CD4-positive, alpha-beta memory T cell (primary cell): ENCODE data around the gene SPAG7. TPM values are rescaled to one million over a fixed set of nuclear protein-coding genes. Genes with fewer than 3 reads are reported as not detected.

Source experiments
- CTCF ChIA-PET: fragments of 350-600 bp; sonication (Branson Sonifier 250); formaldehyde crosslinking; loops from one replicate; lab custom pipeline; 2021; ENCODE audit warnings: inconsistent platforms; ENCODE audit not compliant: partially characterized antibody; lab: Charles Lee
- POLR2A ChIA-PET: fragments of 350-600 bp; sonication (Branson Sonifier 250); formaldehyde crosslinking; loops from one replicate; lab custom pipeline; 2021; ENCODE audit not compliant: partially characterized antibody; lab: Charles Lee
- DNase-seq, 5 donors: peaks; one replicate each; pipeline versions ENCODE4 v3.0.0 to v3.0.0-alpha.2; 2020 to 2022; ENCODE audit warnings: mixed read lengths in 1 of 5
- H3K27ac ChIP-seq: one replicate; pipeline ENCODE4 v1.7.0; 2013; ENCODE audit warnings: low read depth, low read length
- H3K27me3 ChIP-seq: 2 replicates; pipeline ENCODE4 v1.7.0; 2013; ENCODE audit warnings: mild to moderate bottlenecking, low read length, moderate library complexity; ENCODE audit not compliant: insufficient read depth
- H3K36me3 ChIP-seq: 2 replicates; pipeline ENCODE4 v1.7.0; 2013; ENCODE audit warnings: mild to moderate bottlenecking, low read length, moderate library complexity; ENCODE audit not compliant: insufficient read depth
- H3K4me1 ChIP-seq: 2 replicates; pipeline ENCODE4 v1.7.0; 2013; ENCODE audit warnings: mild to moderate bottlenecking, low read length, moderate library complexity; ENCODE audit not compliant: insufficient read depth
- H3K4me3 ChIP-seq, 2 donors: one replicate each; pipeline ENCODE4 v1.7.0; 2013; ENCODE audit warnings: low read length in 2 of 2, mild to moderate bottlenecking in 1 of 2
- H3K9me3 ChIP-seq, 2 donors: one replicate each; pipeline ENCODE4 v1.7.0; 2013; ENCODE audit warnings: low read length in 2 of 2, control low read depth in 1 of 2; ENCODE audit not compliant: control insufficient read depth in 1 of 2
- H3K27ac Mint-ChIP-seq, 7 donors: one replicate each; pipeline ENCODE4 v1.8.0; 2020 to 2021; ENCODE audit warnings: mixed read lengths in 7 of 7, mild to moderate bottlenecking in 6 of 7, inconsistent platforms in 3 of 7, moderate library complexity in 3 of 7
- H3K27me3 Mint-ChIP-seq, 2 donors: one replicate each; pipeline ENCODE4 v1.8.0; 2020 to 2021; ENCODE audit warnings: mixed read lengths in 2 of 2
- H3K36me3 Mint-ChIP-seq, 2 donors: one replicate each; pipeline ENCODE4 v1.8.0; 2020 to 2021; ENCODE audit warnings: mixed read lengths in 2 of 2, inconsistent platforms in 1 of 2, mild to moderate bottlenecking in 1 of 2
- H3K4me1 Mint-ChIP-seq, 4 donors: one replicate each; pipeline ENCODE4 v1.8.0; 2020 to 2021; ENCODE audit warnings: mixed read lengths in 4 of 4, mild to moderate bottlenecking in 1 of 4
- H3K4me3 Mint-ChIP-seq, 8 donors: one replicate each; pipeline ENCODE4 v1.8.0; 2020 to 2021; ENCODE audit warnings: mixed read lengths in 8 of 8, mild to moderate bottlenecking in 7 of 8, moderate library complexity in 6 of 8, inconsistent platforms in 3 of 8
- H3K9me3 Mint-ChIP-seq, 8 donors: one replicate each; pipeline ENCODE4 v1.8.0; 2020 to 2021; ENCODE audit warnings: mixed read lengths in 8 of 8, mild to moderate bottlenecking in 5 of 8, inconsistent platforms in 3 of 8, moderate library complexity in 1 of 8
- intact Hi-C: fragments of 100-400 bp; cut with micrococcal nuclease; formaldehyde crosslinking; loops from one replicate; pipeline ENCODE4 v1.15.1; 2023
- polyA plus RNA-seq, 2 donors: library from polyadenylated mRNA; unstranded; fragments of 300-500 nt; fragmentation: Illumina TruSeq; gene quantifications; one replicate each; pipeline ENCODE4 v1.2.3, GENCODE V29; 2021
- total RNA-seq, 2 experiments: library from RNA; stranded (reverse); gene quantifications; one replicate each; pipeline ENCODE4 v1.2.3, GENCODE V29; 2021

The SPAG7 gene
- total and polyA plus RNA-seq, 4 experiments from 2014 or later, result 36.7 to 133 (median 66.2) TPM

GRCh38 chr17:4978726-4979125, 11.1 kb upstream of the SPAG7 start:
- Histone ChIP-seq H3K27ac (no peak overlapping the region), H3K9me3 (no peaks in the 10 kb centered on the region), H3K36me3 (peaks cover 53% of the 10 kb centered on the region), H3K27me3 (no peaks in the 10 kb centered on the region), H3K4me1 (peaks cover 13% of the 10 kb centered on the region), H3K4me3 (no peak overlapping the region)
- CTCF ChIA-PET, result interaction anchor here (1.1 to 4.5 kb wide), 7 partner anchors 9 to 84 kb away, joined by 3 to 72 read pairs (median 11); partner anchors contain the start of genes CAMTA2 and SPAG7
- peaks cover 12 to 32% (median 23%) of the 10 kb centered on the region in 4 donors for H3K4me1 Mint-ChIP-seq
- H3K27me3 Mint-ChIP-seq, result no peaks in the 10 kb centered on the region
- peaks cover 49 to 71% of the 10 kb centered on the region in 2 donors for H3K36me3 Mint-ChIP-seq
- H3K4me3 Mint-ChIP-seq, result no peak overlapping the region
- POLR2A ChIA-PET, result interaction anchor here (1.8 to 27.9 kb wide), 3 partner anchors 11 to 33 kb away, joined by 6 to 973 read pairs (median 35); partner anchors contain the start of genes ENO3, INCA1, KIF1C and PFN1
- intact Hi-C loops, result no loop called here
- DNase-seq, result no peak
- H3K27ac Mint-ChIP-seq, result no peak overlapping the region
- no peaks in the 10 kb centered on the region for H3K9me3 Mint-ChIP-seq

GRCh38 chr17:4974115-4974670, 6.6 kb upstream of the SPAG7 start:
- POLR2A ChIA-PET, result interaction anchor here (0.6 to 27.9 kb wide), 5 partner anchors 9 to 28 kb away, joined by 3 to 973 read pairs (median 4); partner anchors contain the start of genes CAMTA2, ENO3, KIF1C and PFN1
- DNase-seq, result no peak

GRCh38 chr17:4973256-4974114, 5.9 kb upstream of the SPAG7 start:
- no peaks in the 10 kb centered on the region for H3K27me3 ChIP-seq
- no peak overlapping the region for H3K4me3 ChIP-seq
- no peaks in the 10 kb centered on the region for H3K9me3 Mint-ChIP-seq
- H3K27ac Mint-ChIP-seq, result peak overlapping the region in 5 of 7 donors; percentile 7 to 74 (median 52)
- peaks cover 54 to 61% of the 10 kb centered on the region in 2 donors for H3K36me3 Mint-ChIP-seq
- no peak overlapping the region for H3K4me3 Mint-ChIP-seq
- no peak for DNase-seq
- ChIA-PET CTCF (interaction anchor here (4.0 kb wide), 1 partner anchor 12 kb away, joined by 14 read pairs; no protein-coding TSS in a partner anchor), POLR2A (interaction anchor here (1.2 to 27.9 kb wide), 2 partner anchors 9 to 27 kb away, joined by 4 to 973 read pairs; partner anchors contain the start of genes ENO3, PFN1, RNF167 and SLC25A11)
- H3K4me1 ChIP-seq, result peaks cover 15% of the 10 kb centered on the region
- H3K27ac ChIP-seq, result no peak overlapping the region
- H3K36me3 ChIP-seq, result peaks cover 46% of the 10 kb centered on the region
- no peaks in the 10 kb centered on the region for H3K27me3 Mint-ChIP-seq
- peaks cover 4 to 29% (median 16%) of the 10 kb centered on the region in 4 donors for H3K4me1 Mint-ChIP-seq
- intact Hi-C loops, result no loop called here
- no peaks in the 10 kb centered on the region for H3K9me3 ChIP-seq

More at GRCh38 chr17:4974115-4974670, 6.6 kb upstream of the SPAG7 start:
- Histone ChIP-seq H3K27me3 (no peaks in the 10 kb centered on the region), H3K4me1 (peaks cover 8% of the 10 kb centered on the region), H3K4me3 (no peak overlapping the region), H3K9me3 (no peaks in the 10 kb centered on the region), H3K36me3 (peaks cover 51% of the 10 kb centered on the region), H3K27ac (no peak overlapping the region)
- Mint-ChIP-seq H3K27ac (peak overlapping the region in 3 of 7 donors; percentile 29 to 68 (median 57)), H3K4me3 (no peak overlapping the region), H3K4me1 (peaks cover 4 to 22% (median 16%) of the 10 kb centered on the region in 4 donors), H3K36me3 (peaks cover 54 to 65% of the 10 kb centered on the region in 2 donors), H3K9me3 (no peaks in the 10 kb centered on the region), H3K27me3 (no peaks in the 10 kb centered on the region)
- intact Hi-C loops, result no loop called here
- CTCF ChIA-PET, result interaction anchor here (1.2 to 4.0 kb wide), 4 partner anchors 12 to 87 kb away, joined by 3 to 14 read pairs (median 4); partner anchors contain the start of genes RNF167 and SLC25A11

- Mint-ChIP-seq H3K36me3 (peaks cover 50 to 57% of the 10 kb centered on the region in 2 donors), H3K4me1 (peaks cover 4 to 29% (median 16%) of the 10 kb centered on the region in 4 donors), H3K27me3 (no peaks in the 10 kb centered on the region), H3K9me3 (no peaks in the 10 kb centered on the region), H3K4me3 (no peak overlapping the region), H3K27ac (peak overlapping the region in 3 of 7 donors; percentile 29 to 90 (median 52))
- intact Hi-C loops, result no loop called here
- no peaks in the 10 kb centered on the region for H3K27me3 ChIP-seq
- H3K36me3 ChIP-seq, result peaks cover 38% of the 10 kb centered on the region
- CTCF ChIA-PET, result interaction anchor here (1.2 to 4.0 kb wide), 2 partner anchors 13 to 33 kb away, joined by 3 to 14 read pairs; partner anchors contain the start of genes RNF167 and SLC25A11
- POLR2A ChIA-PET, result interaction anchor here (3.0 to 27.9 kb wide), 2 partner anchors 14 to 27 kb away, joined by 14 to 973 read pairs; partner anchors contain the start of genes CAMTA2, ENO3, PFN1 and RNF167
- H3K4me1 ChIP-seq, result peaks cover 20% of the 10 kb centered on the region
- H3K4me3 ChIP-seq, result no peak overlapping the region
- H3K9me3 ChIP-seq, result no peaks in the 10 kb centered on the region
- DNase-seq, result no peak
- no peak overlapping the region for H3K27ac ChIP-seq
Measured at GRCh38 chr17:4972752-4973151, 5.1 kb upstream of the SPAG7 start.

GRCh38 chr17:4972322-4972721, 4.7 kb upstream of the SPAG7 start:
- H3K4me1 Mint-ChIP-seq, result peaks cover 4 to 29% (median 16%) of the 10 kb centered on the region in 4 donors
- no peaks in the 10 kb centered on the region for H3K9me3 Mint-ChIP-seq
- H3K27me3 Mint-ChIP-seq, result no peaks in the 10 kb centered on the region
- peak overlapping the region in 2 of 7 donors; percentile 29 to 90 for H3K27ac Mint-ChIP-seq
- H3K36me3 ChIP-seq, result peaks cover 34% of the 10 kb centered on the region
- no peak overlapping the region for H3K4me3 ChIP-seq
- H3K27me3 ChIP-seq, result no peaks in the 10 kb centered on the region
- POLR2A ChIA-PET, result interaction anchor here (3.0 to 27.9 kb wide), 2 partner anchors 14 to 26 kb away, joined by 14 to 973 read pairs; partner anchors contain the start of genes CAMTA2, ENO3, PFN1 and RNF167
- H3K4me1 ChIP-seq, result peaks cover 20% of the 10 kb centered on the region
- intact Hi-C loops, result no loop called here
- H3K27ac ChIP-seq, result no peak overlapping the region
- peaks cover 46 to 52% of the 10 kb centered on the region in 2 donors for H3K36me3 Mint-ChIP-seq
- no peak overlapping the region for H3K4me3 Mint-ChIP-seq
- no peak for DNase-seq
- no peaks in the 10 kb centered on the region for H3K9me3 ChIP-seq
- CTCF ChIA-PET, result interaction anchor here (1.2 to 4.0 kb wide), 3 partner anchors 13 to 91 kb away, joined by 3 to 14 read pairs (median 3); partner anchors contain the start of genes RNF167 and SLC25A11

- peaks cover 4 to 29% (median 16%) of the 10 kb centered on the region in 4 donors for H3K4me1 Mint-ChIP-seq
- intact Hi-C loops, result no loop called here
- peaks cover 41 to 49% of the 10 kb centered on the region in 2 donors for H3K36me3 Mint-ChIP-seq
- no peaks in the 10 kb centered on the region for H3K9me3 Mint-ChIP-seq
- ChIA-PET POLR2A (interaction anchor here (3.0 to 27.9 kb wide), 2 partner anchors 15 to 26 kb away, joined by 14 to 973 read pairs; partner anchors contain the start of genes CAMTA2, ENO3, PFN1 and RNF167), CTCF (interaction anchor here (1.2 to 4.0 kb wide), 6 partner anchors 9 to 91 kb away, joined by 3 to 20 read pairs (median 10); partner anchors contain the start of genes RNF167 and SLC25A11)
- no peaks in the 10 kb centered on the region for H3K27me3 Mint-ChIP-seq
- Histone ChIP-seq H3K4me3 (no peak overlapping the region), H3K4me1 (peaks cover 20% of the 10 kb centered on the region), H3K27ac (no peak overlapping the region), H3K36me3 (peaks cover 29% of the 10 kb centered on the region), H3K27me3 (no peaks in the 10 kb centered on the region), H3K9me3 (no peaks in the 10 kb centered on the region)
- DNase-seq, result no peak
- H3K27ac Mint-ChIP-seq, result peak overlapping the region in 1 of 7 donors; percentile 79
- no peak overlapping the region for H3K4me3 Mint-ChIP-seq
Measured at GRCh38 chr17:4971826-4972225, 4.2 kb upstream of the SPAG7 start.
